HepG2 (cell line): ENCODE results near the gene NECAB2. TPM values are rescaled to one million over a fixed set of nuclear protein-coding genes. Genes with fewer than 3 reads are reported as not detected.

Source experiments
- AHR ChIP-seq: IDR thresholded peaks from 2 replicates; pipeline ENCODE4 v1.6.1; 2018; ENCODE audit warnings: missing genetic modification reagents, missing compliant biosample characterization
- ATF3 ChIP-seq: sonication (generic); formaldehyde crosslinking; IDR thresholded peaks from 2 replicates; pipeline ENCODE4 v1.4.0; 2020; ENCODE audit warnings: missing genetic modification reagents
- HIC2 ChIP-seq: sonication (generic); formaldehyde crosslinking; IDR thresholded peaks from 2 replicates; pipeline ENCODE4 v1.9.0; 2022; ENCODE audit warnings: low read depth, missing genetic modification reagents
- KAT8 ChIP-seq: IDR thresholded peaks from 2 replicates; pipeline ENCODE4 v1.6.1; 2016; ENCODE audit warnings: missing genetic modification reagents, missing compliant biosample characterization
- MED13 ChIP-seq: sonication (generic); formaldehyde crosslinking; IDR thresholded peaks from 2 replicates; pipeline ENCODE4 v1.5.0; 2020; ENCODE audit warnings: missing genetic modification reagents
- MTF1 ChIP-seq: sonication (generic); formaldehyde crosslinking; IDR thresholded peaks from 2 replicates; pipeline ENCODE4 v1.5.0; 2020; ENCODE audit warnings: missing genetic modification reagents
- NR2F6 ChIP-seq, 2 experiments: IDR thresholded peaks; 2 replicates each; pipeline ENCODE4 v1.6.1; 2016; ENCODE audit warnings: antibody characterized with exemption in 1 of 2, mild to moderate bottlenecking in 1 of 2
- NRL ChIP-seq: sonication (generic); formaldehyde crosslinking; IDR thresholded peaks from 2 replicates; pipeline ENCODE4 v1.5.0; 2020; ENCODE audit warnings: missing genetic modification reagents, mild to moderate bottlenecking, moderate library complexity, borderline replicate concordance
- POLR2G ChIP-seq: fragments of 200-400 bp; formaldehyde crosslinking; IDR thresholded peaks from 2 replicates; pipeline ENCODE4 v1.6.1; 2018; ENCODE audit warnings: mild to moderate bottlenecking, low read depth, low read length, moderate library complexity
- RARG ChIP-seq: sonication (generic); formaldehyde crosslinking; IDR thresholded peaks from 2 replicates; pipeline ENCODE4 v1.4.0; 2020; ENCODE audit warnings: low read depth, mild to moderate bottlenecking, missing genetic modification reagents
- RBM22 ChIP-seq: fragments of 200-400 bp; formaldehyde crosslinking; optimal IDR thresholded peaks from 2 replicates; pipeline ENCODE3; 2017; ENCODE audit warnings: mild to moderate bottlenecking, low read length, moderate library complexity
- SATB2 ChIP-seq: sonication (generic); formaldehyde crosslinking; IDR thresholded peaks from 2 replicates; pipeline ENCODE4 v1.5.0; 2020; ENCODE audit warnings: missing genetic modification reagents
- SIX4 ChIP-seq: sonication (generic); formaldehyde crosslinking; IDR thresholded peaks from 2 replicates; pipeline ENCODE4 v1.4.0; 2020; ENCODE audit warnings: missing genetic modification reagents
- SNAPC2 ChIP-seq: sonication (generic); formaldehyde crosslinking; IDR thresholded peaks from 2 replicates; pipeline ENCODE4 v1.8.1; 2022; ENCODE audit warnings: mild to moderate bottlenecking, missing genetic modification reagents
- ZBTB37 ChIP-seq: sonication (generic); formaldehyde crosslinking; IDR thresholded peaks from 2 replicates; pipeline ENCODE4 v1.4.0; 2020; ENCODE audit warnings: mild to moderate bottlenecking, missing genetic modification reagents
- ZBTB42 ChIP-seq: sonication (generic); formaldehyde crosslinking; IDR thresholded peaks from 2 replicates; pipeline ENCODE4 v1.5.0; 2020; ENCODE audit warnings: mild to moderate bottlenecking, missing genetic modification reagents
- ZNF280B ChIP-seq: sonication (generic); formaldehyde crosslinking; IDR thresholded peaks from 2 replicates; pipeline ENCODE4 v1.5.0; 2020; ENCODE audit warnings: missing genetic modification reagents, mild to moderate bottlenecking, borderline replicate concordance
- ZNF362 ChIP-seq: sonication (generic); formaldehyde crosslinking; IDR thresholded peaks from 2 replicates; pipeline ENCODE4 v1.4.0; 2020; ENCODE audit warnings: missing genetic modification reagents, mild to moderate bottlenecking, borderline replicate concordance
- ZNF570 ChIP-seq: sonication (generic); formaldehyde crosslinking; IDR thresholded peaks from 2 replicates; pipeline ENCODE4 v1.4.0; 2020; ENCODE audit warnings: mild to moderate bottlenecking, missing genetic modification reagents, borderline replicate concordance
- ZNF629 ChIP-seq: sonication (generic); formaldehyde crosslinking; conservative IDR thresholded peaks from 2 replicates; pipeline ENCODE4 v1.5.0; 2020; ENCODE audit warnings: missing genetic modification reagents
- ZNF639 ChIP-seq: conservative IDR thresholded peaks from 2 replicates; pipeline ENCODE4 v1.6.1; 2018; ENCODE audit warnings: missing genetic modification reagents
- ZNF883 ChIP-seq: sonication (generic); formaldehyde crosslinking; IDR thresholded peaks from 2 replicates; pipeline ENCODE4 v1.5.1; 2020; ENCODE audit warnings: mild to moderate bottlenecking, missing genetic modification reagents; ENCODE audit errors: not compliant biosample characterization
- polyA plus RNA-seq, 8 experiments: library from polyadenylated mRNA; depleted of rRNA in 3 of 8; stranded (reverse) in 7 of 8; unstranded in 1 of 8; fragments of >200 nt; fragmentation: Illumina TruSeq in 4 of 8; extraction: Trizol in 4 of 8; gene quantifications; 2 replicates each; pipeline versions ENCODE4 v1.2.1 to v1.2.3, GENCODE V29; 2011 to 2016; ENCODE audit warnings: low read depth in 4 of 8, missing spikeins in 1 of 8, mixed read lengths in 1 of 8; ENCODE audit not compliant: insufficient read depth in 1 of 8
- total RNA-seq, 5 experiments: library from RNA; depleted of rRNA; stranded (reverse); fragments of >200 nt; fragmentation: Illumina TruSeq; extraction: Trizol; gene quantifications; 2 replicates each; pipeline ENCODE4 v1.2.3, GENCODE V29; 2016; ENCODE audit warnings: low read depth in 1 of 5

NECAB2 gene
- total and polyA plus RNA-seq, 2 of the 13 experiments (the other 11 are each of a cell fraction or from before 2014, with no cell fraction given), result 0.21 to 0.49 TPM

GRCh38 chr16:83948914-83949723 lies 18.9 kb upstream of the NECAB2 start (continued):
- TF ChIP-seq ZNF570 (CRISPR knock-in tag) (no peak), MED13 (no peak), HIC2 (peak; percentile 59; the same call in 1 of the 2 replicates), ZBTB37 (no peak), MTF1 (CRISPR knock-in tag) (no peak), SATB2 (CRISPR knock-in tag) (no peak), KAT8 (CRISPR knock-in tag) (peak; percentile 23; the same call in 1 of the 2 replicates), RARG (CRISPR knock-in tag) (no peak), SNAPC2 (0 out of 2 replicates have a peak, but pooled peaks have one; percentile 50), NRL (no peak), ATF3 (no peak), ZBTB42 (no peak), RBM22 (no peak), ZNF362 (peak; percentile 37; the same call in 1 of the 2 replicates), ZNF883 (no peak), SIX4 (peak; percentile 58; the same call in 1 of the 2 replicates), ZNF639 (no peak), AHR (no peak), ZNF280B (no peak; the same call in 1 of the 2 replicates), POLR2G (no peak), NR2F6 (IDR thresholded peaks at IDR 0.05) (peak; percentile 93), NR2F6 (CRISPR knock-in tag; IDR thresholded peaks at IDR 0.05) (peak; percentile 93), ZNF629 (CRISPR knock-in tag) (peak; percentile 33; the same call in 1 of the 2 replicates)
